ENCODE data around the gene DEFB131A.
"Not testable (repeated sequence)": the region's sequence is repeated elsewhere in the genome, so short reads cannot be mapped to it uniquely, and the experiment has no call there.

Gene DEFB131A

DNA sequence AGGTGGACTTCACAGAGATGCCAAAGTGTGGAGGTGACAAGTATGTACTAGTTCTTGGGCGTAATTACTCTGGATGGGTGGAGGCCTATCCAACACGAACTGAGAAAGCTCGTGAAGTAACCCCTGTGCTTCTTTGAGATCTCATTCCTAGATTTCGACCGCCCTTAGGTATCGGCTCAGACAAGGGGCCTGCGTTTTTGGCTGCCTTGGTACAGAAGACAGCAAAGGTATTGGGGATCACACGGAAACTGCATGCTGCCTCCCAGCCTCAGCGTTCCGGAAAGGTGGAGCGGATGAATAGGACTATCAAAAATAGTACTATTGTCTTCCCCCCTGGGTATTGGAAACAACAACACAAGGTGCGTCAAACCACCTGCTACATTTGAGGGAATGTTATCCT lies 35.9 kb downstream of the DEFB131A start:
- H3K4me3 ChIP-seq (ENCODE audit: control insufficient read depth in 1 of 7, extremely low read depth in 1 of 7, insufficient read depth in 4 of 7, low read depth in 2 of 7, low read length in 6 of 7); H3K36me3 ChIP-seq (ENCODE audit: control insufficient read depth in 4 of 4, insufficient read depth in 4 of 4, low read length in 3 of 4); CTCF ChIA-PET; H3K27ac ChIP-seq (ENCODE audit: insufficient read depth in 1 of 2, low read depth in 1 of 2, low read length in 2 of 2, poor library complexity in 1 of 2, severe bottlenecking in 2 of 2); H3K9me3 ChIP-seq (ENCODE audit: control extremely low read depth in 1 of 5, control insufficient read depth in 4 of 5, insufficient read depth in 2 of 5, low read depth in 1 of 5, low read length in 4 of 5); H3K4me1 ChIP-seq (ENCODE audit: control extremely low read depth in 1 of 4, control insufficient read depth in 4 of 4, insufficient read depth in 4 of 4, low read length in 3 of 4); H3K27me3 ChIP-seq (replicated peaks in 2 of 5; ENCODE audit: control insufficient read depth in 4 of 5, insufficient read depth in 5 of 5, low read length in 4 of 5); POLR2A ChIA-PET; DNase-seq: not testable (repeated sequence)
- 93% methylated on average over 12 of the region's 12 CpGs for WGBS (ENCODE audit: insufficient coverage)

DNA sequence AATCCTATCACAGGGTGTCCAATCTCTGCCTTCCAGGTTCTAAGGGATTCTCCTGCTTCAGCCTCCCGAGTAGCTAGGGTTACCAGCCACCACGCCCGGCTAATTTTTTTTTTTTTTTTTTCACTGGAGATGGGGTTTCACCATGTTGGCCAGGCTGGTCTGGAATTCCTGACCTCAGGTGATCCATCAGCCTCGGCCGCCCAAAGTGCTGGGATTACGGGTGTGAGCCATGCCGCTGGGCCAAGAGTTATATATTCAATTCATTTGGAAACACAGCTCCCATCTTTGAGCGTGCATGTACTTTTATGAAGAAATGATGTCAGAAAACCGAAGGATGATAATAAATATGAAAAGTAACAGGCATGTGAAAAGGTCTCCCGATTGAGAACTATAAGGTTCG lies 38.7 kb downstream of the DEFB131A start:
- DNase-seq; CTCF ChIA-PET; H3K27ac ChIP-seq (ENCODE audit: insufficient read depth in 1 of 2, low read depth in 1 of 2, low read length in 2 of 2, poor library complexity in 1 of 2, severe bottlenecking in 2 of 2); H3K27me3 ChIP-seq (replicated peaks in 2 of 5; ENCODE audit: control insufficient read depth in 4 of 5, insufficient read depth in 5 of 5, low read length in 4 of 5); POLR2A ChIA-PET; H3K36me3 ChIP-seq (ENCODE audit: control insufficient read depth in 4 of 4, insufficient read depth in 4 of 4, low read length in 3 of 4); H3K4me3 ChIP-seq (ENCODE audit: control insufficient read depth in 1 of 7, extremely low read depth in 1 of 7, insufficient read depth in 4 of 7, low read depth in 2 of 7, low read length in 6 of 7); H3K4me1 ChIP-seq (ENCODE audit: control extremely low read depth in 1 of 4, control insufficient read depth in 4 of 4, insufficient read depth in 4 of 4, low read length in 3 of 4); H3K9me3 ChIP-seq (ENCODE audit: control extremely low read depth in 1 of 5, control insufficient read depth in 4 of 5, insufficient read depth in 2 of 5, low read depth in 1 of 5, low read length in 4 of 5): not testable (repeated sequence)
- WGBS (ENCODE audit: insufficient coverage) = no CpG with 5 or more reads among the region's 11 CpGs

DNA sequence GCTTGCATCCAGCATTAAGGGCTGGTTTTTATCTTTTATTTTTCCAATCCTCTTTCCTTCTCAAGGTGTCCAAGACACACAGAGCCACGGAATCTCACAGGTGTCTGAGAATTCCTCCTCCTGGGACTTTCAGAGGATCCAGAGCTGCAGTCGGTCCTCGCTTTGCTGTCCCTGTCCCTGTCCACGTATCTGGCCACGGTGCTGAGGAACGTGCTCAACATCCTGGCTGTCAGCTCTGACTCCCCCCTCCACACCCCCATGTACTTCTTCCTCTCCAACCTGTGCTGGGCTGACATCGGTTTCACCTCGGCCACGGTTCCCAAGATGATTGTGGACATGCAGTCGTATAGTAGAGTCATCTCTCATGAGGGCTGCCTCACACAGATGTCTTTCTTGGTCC lies 39.5 kb downstream of the DEFB131A start:
- H3K36me3 ChIP-seq (ENCODE audit: control insufficient read depth in 4 of 4, insufficient read depth in 4 of 4, low read length in 3 of 4); DNase-seq; POLR2A ChIA-PET; H3K9me3 ChIP-seq (ENCODE audit: control extremely low read depth in 1 of 5, control insufficient read depth in 4 of 5, insufficient read depth in 2 of 5, low read depth in 1 of 5, low read length in 4 of 5); CTCF ChIA-PET; H3K4me1 ChIP-seq (ENCODE audit: control extremely low read depth in 1 of 4, control insufficient read depth in 4 of 4, insufficient read depth in 4 of 4, low read length in 3 of 4); H3K27ac ChIP-seq (ENCODE audit: insufficient read depth in 1 of 2, low read depth in 1 of 2, low read length in 2 of 2, poor library complexity in 1 of 2, severe bottlenecking in 2 of 2); H3K27me3 ChIP-seq (replicated peaks in 2 of 5; ENCODE audit: control insufficient read depth in 4 of 5, insufficient read depth in 5 of 5, low read length in 4 of 5); H3K4me3 ChIP-seq (ENCODE audit: control insufficient read depth in 1 of 7, extremely low read depth in 1 of 7, insufficient read depth in 4 of 7, low read depth in 2 of 7, low read length in 6 of 7): not testable (repeated sequence)
- 97% methylated on average over 7 of the region's 10 CpGs for WGBS (ENCODE audit: insufficient coverage)

DNA sequence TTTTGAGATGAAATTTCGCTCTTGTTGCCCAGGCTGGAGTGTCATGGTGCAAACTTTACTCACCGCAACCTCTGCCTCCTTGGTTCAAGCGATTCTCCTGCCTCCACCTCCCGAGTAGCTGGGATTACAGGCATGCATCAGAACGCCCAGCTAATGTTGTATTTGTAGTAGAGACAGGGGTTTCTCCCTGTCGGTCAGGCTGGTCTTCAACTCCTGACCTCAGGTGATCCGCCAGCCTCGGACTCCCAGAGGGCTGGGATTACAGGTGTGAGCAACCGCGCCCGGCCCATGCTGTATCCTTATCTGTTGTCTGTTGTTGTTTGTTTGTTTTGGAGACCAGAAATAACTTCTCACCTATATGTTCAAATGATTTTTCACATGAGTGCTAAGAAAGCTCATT lies 42.7 kb downstream of the DEFB131A start:
- H3K27ac ChIP-seq (ENCODE audit: insufficient read depth in 1 of 2, low read depth in 1 of 2, low read length in 2 of 2, poor library complexity in 1 of 2, severe bottlenecking in 2 of 2); H3K4me3 ChIP-seq (ENCODE audit: control insufficient read depth in 1 of 7, extremely low read depth in 1 of 7, insufficient read depth in 4 of 7, low read depth in 2 of 7, low read length in 6 of 7); DNase-seq; H3K36me3 ChIP-seq (ENCODE audit: control insufficient read depth in 4 of 4, insufficient read depth in 4 of 4, low read length in 3 of 4); POLR2A ChIA-PET; H3K27me3 ChIP-seq (replicated peaks in 2 of 5; ENCODE audit: control insufficient read depth in 4 of 5, insufficient read depth in 5 of 5, low read length in 4 of 5); H3K4me1 ChIP-seq (ENCODE audit: control extremely low read depth in 1 of 4, control insufficient read depth in 4 of 4, insufficient read depth in 4 of 4, low read length in 3 of 4); H3K9me3 ChIP-seq (ENCODE audit: control extremely low read depth in 1 of 5, control insufficient read depth in 4 of 5, insufficient read depth in 2 of 5, low read depth in 1 of 5, low read length in 4 of 5): not testable (repeated sequence)
- CTCF ChIA-PET = interaction anchor here (0.8 kb wide), 1 partner anchor 8 kb away, joined by 3 read pairs; no protein-coding TSS in a partner anchor
- WGBS (ENCODE audit: insufficient coverage) = 89% methylated on average over 5 of the region's 11 CpGs

DNA sequence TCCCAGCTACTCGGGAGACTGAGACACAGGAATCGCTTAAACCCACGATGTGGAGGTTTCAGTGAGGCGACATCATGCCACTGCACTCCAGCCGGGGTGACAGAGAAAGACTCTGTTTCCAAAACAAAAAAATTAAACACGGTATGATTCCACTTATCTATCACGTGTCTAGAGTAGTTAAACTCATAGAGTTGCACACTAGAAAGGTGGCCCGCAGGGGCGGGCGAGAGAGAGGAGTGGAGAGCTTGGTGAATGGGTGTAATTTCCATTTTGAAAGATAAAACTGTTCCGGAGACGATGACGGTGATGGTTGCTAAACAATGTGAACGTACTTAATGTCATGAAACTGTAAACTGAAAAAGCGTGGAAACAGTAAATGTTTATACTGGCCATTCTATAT lies 44.6 kb downstream of the DEFB131A start:
- H3K27me3 ChIP-seq (replicated peaks in 2 of 5; ENCODE audit: control insufficient read depth in 4 of 5, insufficient read depth in 5 of 5, low read length in 4 of 5); H3K9me3 ChIP-seq (ENCODE audit: control extremely low read depth in 1 of 5, control insufficient read depth in 4 of 5, insufficient read depth in 2 of 5, low read depth in 1 of 5, low read length in 4 of 5); H3K4me1 ChIP-seq (ENCODE audit: control extremely low read depth in 1 of 4, control insufficient read depth in 4 of 4, insufficient read depth in 4 of 4, low read length in 3 of 4); H3K4me3 ChIP-seq (ENCODE audit: control insufficient read depth in 1 of 7, extremely low read depth in 1 of 7, insufficient read depth in 4 of 7, low read depth in 2 of 7, low read length in 6 of 7); DNase-seq; H3K36me3 ChIP-seq (ENCODE audit: control insufficient read depth in 4 of 4, insufficient read depth in 4 of 4, low read length in 3 of 4); H3K27ac ChIP-seq (ENCODE audit: insufficient read depth in 1 of 2, low read depth in 1 of 2, low read length in 2 of 2, poor library complexity in 1 of 2, severe bottlenecking in 2 of 2); POLR2A ChIA-PET: not testable (repeated sequence)
- CTCF ChIA-PET = interaction anchor here (1.0 kb wide), 1 partner anchor 44 kb away, joined by 3 read pairs; no protein-coding TSS in a partner anchor
- WGBS (ENCODE audit: insufficient coverage) = 93% methylated on average over 5 of the region's 15 CpGs

DNA sequence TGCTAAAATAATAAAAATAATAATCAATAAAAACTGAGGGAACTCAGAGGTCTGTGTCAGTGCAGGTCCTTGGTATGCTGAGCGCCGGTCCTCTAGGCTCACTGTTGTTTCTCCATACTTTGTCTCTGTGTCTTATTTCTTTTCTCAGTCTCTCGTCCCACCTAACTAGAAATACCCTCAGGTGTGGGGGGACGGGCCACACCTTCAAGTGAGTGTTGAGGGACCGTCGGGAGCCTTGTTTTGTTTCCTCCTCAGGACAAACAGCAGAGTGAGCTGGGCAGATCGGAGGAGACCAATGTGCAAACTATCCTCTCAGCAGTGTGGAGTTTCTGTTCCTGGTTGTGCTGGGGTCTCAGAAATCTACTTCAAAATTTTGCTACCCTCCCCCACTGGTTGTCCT lies 46.3 kb downstream of the DEFB131A start:
- H3K4me3 ChIP-seq (ENCODE audit: control insufficient read depth in 1 of 7, extremely low read depth in 1 of 7, insufficient read depth in 4 of 7, low read depth in 2 of 7, low read length in 6 of 7); DNase-seq; POLR2A ChIA-PET; H3K36me3 ChIP-seq (ENCODE audit: control insufficient read depth in 4 of 4, insufficient read depth in 4 of 4, low read length in 3 of 4); H3K27me3 ChIP-seq (replicated peaks in 2 of 5; ENCODE audit: control insufficient read depth in 4 of 5, insufficient read depth in 5 of 5, low read length in 4 of 5); H3K27ac ChIP-seq (ENCODE audit: insufficient read depth in 1 of 2, low read depth in 1 of 2, low read length in 2 of 2, poor library complexity in 1 of 2, severe bottlenecking in 2 of 2); H3K9me3 ChIP-seq (ENCODE audit: control extremely low read depth in 1 of 5, control insufficient read depth in 4 of 5, insufficient read depth in 2 of 5, low read depth in 1 of 5, low read length in 4 of 5); CTCF ChIA-PET; H3K4me1 ChIP-seq (ENCODE audit: control extremely low read depth in 1 of 4, control insufficient read depth in 4 of 4, insufficient read depth in 4 of 4, low read length in 3 of 4): not testable (repeated sequence)
- 83% methylated on average over 5 of the region's 7 CpGs for WGBS (ENCODE audit: insufficient coverage)

DNA sequence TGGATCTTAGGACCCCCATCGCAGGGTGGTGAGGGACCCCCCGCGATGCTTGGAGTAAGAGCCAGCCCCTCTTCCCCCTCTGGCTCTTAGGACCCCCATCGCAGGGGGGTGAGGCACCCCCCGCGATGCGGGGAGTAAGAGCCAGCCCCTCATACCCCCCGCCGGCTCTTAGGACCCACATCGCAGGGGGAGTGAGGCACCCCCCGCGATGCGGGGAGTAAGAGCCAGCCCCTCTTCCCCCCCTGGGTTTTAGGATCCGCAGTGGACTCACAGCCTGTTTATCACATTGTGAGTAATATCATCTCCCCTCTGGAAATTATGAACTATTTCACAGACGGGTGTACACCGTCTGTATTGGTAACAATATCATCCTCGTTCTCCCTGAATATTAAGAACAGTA lies 46.8 kb downstream of the DEFB131A start:
- CTCF ChIA-PET; POLR2A ChIA-PET; H3K27ac ChIP-seq (ENCODE audit: insufficient read depth in 1 of 2, low read depth in 1 of 2, low read length in 2 of 2, poor library complexity in 1 of 2, severe bottlenecking in 2 of 2); H3K4me1 ChIP-seq (ENCODE audit: control extremely low read depth in 1 of 4, control insufficient read depth in 4 of 4, insufficient read depth in 4 of 4, low read length in 3 of 4); H3K4me3 ChIP-seq (ENCODE audit: control insufficient read depth in 1 of 7, extremely low read depth in 1 of 7, insufficient read depth in 4 of 7, low read depth in 2 of 7, low read length in 6 of 7); H3K9me3 ChIP-seq (ENCODE audit: control extremely low read depth in 1 of 5, control insufficient read depth in 4 of 5, insufficient read depth in 2 of 5, low read depth in 1 of 5, low read length in 4 of 5); H3K36me3 ChIP-seq (ENCODE audit: control insufficient read depth in 4 of 4, insufficient read depth in 4 of 4, low read length in 3 of 4); H3K27me3 ChIP-seq (replicated peaks in 2 of 5; ENCODE audit: control insufficient read depth in 4 of 5, insufficient read depth in 5 of 5, low read length in 4 of 5); DNase-seq: not testable (repeated sequence)
- 78% methylated on average over 8 of the region's 17 CpGs for WGBS (ENCODE audit: insufficient coverage)
